Chondrocyte (in vitro differentiated cells): ENCODE measurements around the gene PITX1. TPM values are rescaled to one million over a fixed set of nuclear protein-coding genes. Genes with fewer than 3 reads are reported as not detected.
A peak's percentile ranks its signal among the peaks of the same experiment; 100 is the strongest.

Experiments
- DNase-seq: peaks from one replicate; pipeline ENCODE4 v3.0.0; 2021; ENCODE audit warnings: mixed read lengths, low spot score
- H3K27ac Mint-ChIP-seq: one replicate; pipeline ENCODE4 v1.8.0; 2021; ENCODE audit warnings: mild to moderate bottlenecking, moderate library complexity, mixed read lengths; ENCODE audit not compliant: unreplicated experiment
- H3K27me3 Mint-ChIP-seq: 2 replicates; pipeline ENCODE4 v1.8.0; 2021; ENCODE audit warnings: low read depth, mixed read lengths
- H3K36me3 Mint-ChIP-seq: 2 replicates; pipeline ENCODE4 v1.8.0; 2021; ENCODE audit warnings: low read depth, mixed read lengths
- H3K4me1 Mint-ChIP-seq: 2 replicates; pipeline ENCODE4 v1.8.0; 2021; ENCODE audit warnings: low read depth, mild to moderate bottlenecking, mixed read lengths
- H3K4me3 Mint-ChIP-seq: one replicate; pipeline ENCODE4 v1.8.0; 2021; ENCODE audit warnings: mild to moderate bottlenecking, moderate library complexity, mixed read lengths; ENCODE audit not compliant: unreplicated experiment
- H3K9me3 Mint-ChIP-seq: 2 replicates; pipeline ENCODE4 v1.8.0; 2021; ENCODE audit warnings: low read depth, mixed read lengths
- CTCF ChIP-seq: fragments of 200-600 bp; sonication (generic); IDR thresholded peaks from 2 replicates; pipeline ENCODE4 v1.5.0; 2021; ENCODE audit warnings: antibody characterized with exemption, mild to moderate bottlenecking, moderate library complexity
- total RNA-seq: library from RNA; stranded (reverse); gene quantifications from 3 replicates; pipeline ENCODE4 v1.2.1, GENCODE V29; 2021

Gene PITX1
- total RNA-seq, 1 donor from 2014 or later, result not detected

DNA sequence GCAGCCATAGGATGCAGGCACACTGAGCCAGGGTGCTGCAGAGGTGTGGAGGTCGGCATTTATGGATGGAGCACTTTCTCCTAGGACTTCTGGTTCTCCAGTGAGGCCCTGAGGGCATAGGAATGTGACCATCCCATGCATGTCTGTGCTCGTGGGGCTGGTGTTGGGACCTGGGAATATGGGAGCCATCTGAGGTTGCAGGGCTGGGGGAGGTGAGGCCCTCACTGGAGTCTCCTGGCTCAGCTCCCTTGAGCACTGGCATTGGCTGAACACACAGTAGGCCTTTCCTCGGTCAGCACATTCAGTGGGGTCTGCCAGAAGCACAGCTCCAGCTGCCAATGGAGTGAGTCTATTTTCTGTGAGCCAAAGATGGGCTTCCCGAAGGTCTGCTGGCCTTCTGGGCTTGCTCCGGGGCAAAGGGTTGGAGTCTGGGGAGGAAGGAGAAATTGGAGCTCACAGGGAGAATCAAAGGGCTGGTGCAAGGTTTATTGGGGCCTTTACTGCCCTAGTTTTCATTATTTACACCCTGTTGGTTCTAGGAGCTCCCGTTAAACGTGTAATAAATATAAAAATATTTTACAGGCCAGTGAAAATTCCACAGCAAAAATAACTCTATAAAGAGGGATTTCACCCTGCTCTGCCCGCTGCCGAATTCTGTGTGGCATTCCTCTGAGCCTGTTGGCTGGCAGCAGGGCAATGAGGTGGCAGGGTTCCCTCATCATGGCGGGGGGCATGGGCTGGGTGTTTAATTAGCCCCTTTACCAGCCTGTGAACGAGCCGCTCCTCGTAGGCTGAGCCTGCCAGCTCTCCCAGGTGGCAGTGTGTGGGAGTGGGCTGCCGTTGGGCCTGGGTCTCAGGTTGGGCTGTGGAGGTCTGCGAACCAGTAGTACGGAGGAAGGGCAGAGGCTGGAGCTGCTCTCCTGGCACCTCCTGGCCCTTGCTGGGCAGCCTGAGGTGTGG lies 31.6 kb upstream of the PITX1 start:
- Mint-ChIP-seq H3K9me3 (no peaks in the 10 kb centered on the region), H3K27ac (no peak overlapping the region), H3K27me3 (peaks cover 42% of the 10 kb centered on the region), H3K36me3 (no peaks in the 10 kb centered on the region), H3K4me1 (no peaks in the 10 kb centered on the region), H3K4me3 (no peak overlapping the region)
- no peak for TF ChIP-seq CTCF
- peak; percentile 78 for DNase-seq

- Mint-ChIP-seq H3K27ac (no peak overlapping the region), H3K4me1 (no peaks in the 10 kb centered on the region), H3K4me3 (no peak overlapping the region), H3K9me3 (no peaks in the 10 kb centered on the region), H3K27me3 (peaks cover 47% of the 10 kb centered on the region), H3K36me3 (no peaks in the 10 kb centered on the region)
- TF ChIP-seq CTCF, result no peak
- DNase-seq, result peak; percentile 57
These were observed 30.2 kb upstream of the PITX1 start for GRCh38 chr5:135064235-135064570.

- Mint-ChIP-seq H3K4me1 (no peaks in the 10 kb centered on the region), H3K9me3 (no peaks in the 10 kb centered on the region), H3K27ac (no peak overlapping the region), H3K4me3 (no peak overlapping the region), H3K27me3 (peaks cover 49% of the 10 kb centered on the region), H3K36me3 (no peaks in the 10 kb centered on the region)
- peak; percentile 55 for DNase-seq
- no peak for TF ChIP-seq CTCF
These were observed 29.6 kb upstream of the PITX1 start for GRCh38 chr5:135063511-135064234.

GRCh38 chr5:135063056-135063445 lies 29.0 kb upstream of the PITX1 start:
- Mint-ChIP-seq H3K9me3 (no peaks in the 10 kb centered on the region), H3K4me3 (no peak overlapping the region), H3K4me1 (no peaks in the 10 kb centered on the region), H3K36me3 (no peaks in the 10 kb centered on the region), H3K27ac (no peak overlapping the region), H3K27me3 (peaks cover 54% of the 10 kb centered on the region)
- no peak for TF ChIP-seq CTCF
- DNase-seq, result peak; percentile 54

GRCh38 chr5:135062216-135063055 lies 28.4 kb upstream of the PITX1 start:
- Mint-ChIP-seq H3K36me3 (no peaks in the 10 kb centered on the region), H3K9me3 (no peaks in the 10 kb centered on the region), H3K27ac (no peak overlapping the region), H3K4me1 (no peaks in the 10 kb centered on the region), H3K27me3 (peaks cover 59% of the 10 kb centered on the region), H3K4me3 (no peak overlapping the region)
- DNase-seq, result peak; percentile 82
- no peak for TF ChIP-seq CTCF
